ENCODE results near the gene S100A12. TPM values are rescaled to one million over a fixed set of nuclear protein-coding genes. Genes with fewer than 3 reads are reported as not detected.

The S100A12 gene
- polyA plus RNA-seq, 1 experiment, result not detected

DNA sequence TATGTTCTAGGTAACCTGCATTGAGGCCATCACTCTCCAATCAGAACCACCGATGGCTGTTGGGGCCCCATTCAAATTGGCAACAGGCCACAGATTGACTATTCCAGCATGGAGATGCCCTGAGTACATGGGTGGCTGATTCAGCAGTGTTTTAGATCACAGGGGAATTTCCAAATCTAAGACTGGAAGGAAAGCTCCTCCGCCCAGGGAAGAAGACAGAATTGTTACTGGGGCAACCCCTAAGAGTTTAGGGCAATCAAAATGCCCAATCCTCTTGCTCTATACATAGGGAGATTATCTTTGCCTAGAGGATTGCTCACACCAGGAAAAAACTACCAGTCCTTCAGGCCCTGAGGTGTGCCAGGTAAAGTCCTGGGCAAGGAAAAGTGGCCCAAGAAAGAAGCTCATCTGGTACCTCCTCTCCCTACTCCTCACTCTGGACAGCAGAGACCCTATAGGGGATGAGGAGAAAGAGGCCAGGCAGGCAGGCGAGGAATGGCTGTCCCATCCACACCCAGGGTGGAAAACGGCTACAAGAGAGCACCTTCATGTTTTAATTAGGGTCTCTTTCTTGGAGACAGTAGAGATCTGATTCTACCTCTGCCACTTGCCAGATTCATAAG is 9.6 kb upstream of the S100A12 start:
- TF ChIP-seq, protein P1, sequence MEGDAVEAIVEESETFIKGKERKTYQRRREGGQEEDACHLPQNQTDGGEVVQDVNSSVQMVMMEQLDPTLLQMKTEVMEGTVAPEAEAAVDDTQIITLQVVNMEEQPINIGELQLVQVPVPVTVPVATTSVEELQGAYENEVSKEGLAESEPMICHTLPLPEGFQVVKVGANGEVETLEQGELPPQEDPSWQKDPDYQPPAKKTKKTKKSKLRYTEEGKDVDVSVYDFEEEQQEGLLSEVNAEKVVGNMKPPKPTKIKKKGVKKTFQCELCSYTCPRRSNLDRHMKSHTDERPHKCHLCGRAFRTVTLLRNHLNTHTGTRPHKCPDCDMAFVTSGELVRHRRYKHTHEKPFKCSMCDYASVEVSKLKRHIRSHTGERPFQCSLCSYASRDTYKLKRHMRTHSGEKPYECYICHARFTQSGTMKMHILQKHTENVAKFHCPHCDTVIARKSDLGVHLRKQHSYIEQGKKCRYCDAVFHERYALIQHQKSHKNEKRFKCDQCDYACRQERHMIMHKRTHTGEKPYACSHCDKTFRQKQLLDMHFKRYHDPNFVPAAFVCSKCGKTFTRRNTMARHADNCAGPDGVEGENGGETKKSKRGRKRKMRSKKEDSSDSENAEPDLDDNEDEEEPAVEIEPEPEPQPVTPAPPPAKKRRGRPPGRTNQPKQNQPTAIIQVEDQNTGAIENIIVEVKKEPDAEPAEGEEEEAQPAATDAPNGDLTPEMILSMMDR (IDR thresholded peaks at IDR 0.05; ENCODE audit: insufficient read depth, low read depth, low read length), result no peak
- no peak overlapping the region for H3K4me3 ChIP-seq (ENCODE audit: low read depth, low read length)
- CTCF ChIA-PET, result no interaction called here

DNA sequence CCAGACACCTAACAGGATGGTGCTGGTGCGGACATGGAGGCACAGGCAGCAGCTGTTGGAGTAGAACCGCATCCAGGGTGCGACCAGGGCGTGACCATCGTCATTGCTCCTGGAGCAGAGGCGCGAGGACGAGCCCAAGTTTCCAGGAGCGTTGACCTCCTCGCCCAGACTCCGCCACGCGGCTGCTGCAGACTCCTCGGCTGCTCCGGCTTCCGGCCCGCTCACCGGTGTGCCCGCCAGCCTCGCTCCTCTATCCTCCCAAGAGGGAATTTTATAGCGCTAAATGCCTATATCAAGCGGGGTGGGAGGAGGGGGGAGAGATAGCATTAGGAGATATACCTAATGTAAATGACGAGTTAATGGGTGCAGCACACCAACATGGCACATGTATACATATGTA is 5.3 kb upstream of the S100A12 start:
- POLR2A ChIA-PET, result no interaction called here

More for the DNA sequence above, 9.6 kb upstream of the S100A12 start:
- no peak for DNase-seq (ENCODE audit: low read depth)
- POLR2A ChIA-PET, result no interaction called here
- no peaks in the 10 kb centered on the region for H3K27me3 ChIP-seq (ENCODE audit: control insufficient read depth, insufficient read depth, low read length)
- H3K36me3 ChIP-seq (ENCODE audit: control insufficient read depth, insufficient read depth, low read length), result no peaks in the 10 kb centered on the region

DNA sequence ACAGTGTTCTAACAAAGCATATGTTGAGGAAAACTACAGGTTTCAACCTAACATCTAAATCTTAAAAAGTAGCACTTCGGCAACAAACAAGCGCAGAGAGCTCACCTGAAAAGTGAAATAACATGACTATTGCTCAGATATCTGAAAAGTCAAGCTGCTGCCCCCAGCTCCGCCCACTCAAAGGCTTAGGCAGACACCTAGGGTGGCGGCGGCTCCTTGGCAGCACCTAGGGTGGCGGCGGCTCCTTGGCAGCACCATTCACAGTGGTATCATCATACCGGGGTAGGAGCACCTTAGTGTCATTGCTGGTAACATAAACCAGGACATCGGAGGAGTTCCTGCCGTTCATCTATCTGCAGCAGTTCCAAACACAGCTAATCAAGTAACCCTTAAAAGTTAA is 4.2 kb upstream of the S100A12 start:
- no peaks in the 10 kb centered on the region for H3K36me3 ChIP-seq (ENCODE audit: control insufficient read depth, insufficient read depth, low read length)
- H3K4me3 ChIP-seq (ENCODE audit: low read depth, low read length), result no peak overlapping the region
- no peaks in the 10 kb centered on the region for H3K27me3 ChIP-seq (ENCODE audit: control insufficient read depth, insufficient read depth, low read length)
- POLR2A ChIA-PET, result no interaction called here
- CTCF ChIA-PET, result no interaction called here
- no peak for DNase-seq (ENCODE audit: low read depth)
- TF ChIP-seq, protein P1 (IDR thresholded peaks at IDR 0.05; ENCODE audit: insufficient read depth, low read depth, low read length), result no peak

More for the DNA sequence above, 5.3 kb upstream of the S100A12 start:
- no peaks in the 10 kb centered on the region for H3K36me3 ChIP-seq (ENCODE audit: control insufficient read depth, insufficient read depth, low read length)
- CTCF ChIA-PET, result no interaction called here
- no peaks in the 10 kb centered on the region for H3K27me3 ChIP-seq (ENCODE audit: control insufficient read depth, insufficient read depth, low read length)
- H3K4me3 ChIP-seq (ENCODE audit: low read depth, low read length), result no peak overlapping the region
- DNase-seq (ENCODE audit: low read depth), result no peak
- TF ChIP-seq, protein P1 (IDR thresholded peaks at IDR 0.05; ENCODE audit: insufficient read depth, low read depth, low read length), result no peak

DNA sequence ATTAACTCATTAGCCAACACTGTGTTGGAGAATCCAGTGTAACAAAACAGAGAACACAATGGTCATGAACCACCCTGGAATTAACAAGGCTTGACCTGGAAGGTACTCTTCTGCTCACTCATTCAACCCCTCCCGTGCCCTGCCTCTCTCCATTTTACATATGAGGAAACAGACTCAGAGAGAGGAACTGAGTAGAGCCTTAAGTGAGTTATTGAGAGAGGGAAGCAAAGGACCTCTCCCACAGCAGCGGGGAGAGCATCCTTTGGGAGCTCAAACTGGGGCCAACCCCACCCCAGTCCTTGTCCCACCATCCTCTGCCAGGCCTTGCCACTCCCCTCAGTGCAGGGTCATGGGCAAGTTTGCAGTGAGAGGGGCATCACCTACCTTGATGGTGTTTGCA is 1.4 kb downstream of the S100A12 start:
- TF ChIP-seq, protein P1 (IDR thresholded peaks at IDR 0.05; ENCODE audit: insufficient read depth, low read depth, low read length), result no peak
- POLR2A ChIA-PET, result no interaction called here
- no peak overlapping the region for H3K4me3 ChIP-seq (ENCODE audit: low read depth, low read length)
- no peak for DNase-seq (ENCODE audit: low read depth)
- H3K36me3 ChIP-seq (ENCODE audit: control insufficient read depth, insufficient read depth, low read length), result no peaks in the 10 kb centered on the region
- CTCF ChIA-PET, result interaction anchor here (3.2 kb wide), 1 partner anchor 21 kb away, joined by 14 read pairs; no protein-coding TSS in a partner anchor
- H3K27me3 ChIP-seq (ENCODE audit: control insufficient read depth, insufficient read depth, low read length), result peaks cover 8% of the 10 kb centered on the region

DNA sequence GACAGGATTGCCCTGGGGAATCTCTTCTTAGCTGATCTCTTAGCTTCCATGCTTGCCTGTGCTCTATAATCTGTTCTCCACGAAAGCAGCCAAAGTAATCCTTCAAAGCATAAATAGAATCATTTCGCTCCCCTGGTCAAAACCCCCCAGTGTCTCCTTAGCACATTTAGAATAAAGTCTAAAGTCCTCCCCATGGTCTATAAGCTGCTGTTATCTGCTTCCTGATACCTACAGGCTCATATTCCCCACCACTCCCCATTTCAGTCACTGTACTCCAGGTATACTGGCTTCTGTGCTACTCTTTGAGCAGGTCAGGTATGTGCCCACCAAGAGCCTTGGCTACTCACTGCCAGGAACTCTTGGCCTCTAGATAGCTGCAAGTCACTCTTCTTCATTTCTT is 2.9 kb downstream of the S100A12 start:
- Histone ChIP-seq H3K4me3 (ENCODE audit: low read depth, low read length) (no peak overlapping the region), H3K27me3 (ENCODE audit: control insufficient read depth, insufficient read depth, low read length) (peaks cover 8% of the 10 kb centered on the region), H3K36me3 (ENCODE audit: control insufficient read depth, insufficient read depth, low read length) (no peaks in the 10 kb centered on the region)
- ChIA-PET CTCF (interaction anchor here (3.2 kb wide), 1 partner anchor 20 kb away, joined by 14 read pairs; no protein-coding TSS in a partner anchor), POLR2A (no interaction called here)
- TF ChIP-seq, protein P1 (IDR thresholded peaks at IDR 0.05; ENCODE audit: insufficient read depth, low read depth, low read length), result no peak
- no peak for DNase-seq (ENCODE audit: low read depth)
